Measurements from ENCODE around the gene HOXB5.

- TF ChIP-seq CTCF (IDR thresholded peaks at IDR 0.05; ENCODE audit: insufficient read depth, low read depth, low read length) (no peak), EZH2 (IDR thresholded peaks at IDR 0.05; ENCODE audit: insufficient read depth, low read length) (no peak)
These were observed 34.3 kb upstream of the HOXB5 start for GRCh38 chr17:48627623-48628521.
